ENCODE data around the gene TNFRSF19.
"Not testable (repeated sequence)": the region's sequence is repeated elsewhere in the genome, so short reads cannot be mapped to it uniquely, and the experiment has no call there.

Gene TNFRSF19

DNA sequence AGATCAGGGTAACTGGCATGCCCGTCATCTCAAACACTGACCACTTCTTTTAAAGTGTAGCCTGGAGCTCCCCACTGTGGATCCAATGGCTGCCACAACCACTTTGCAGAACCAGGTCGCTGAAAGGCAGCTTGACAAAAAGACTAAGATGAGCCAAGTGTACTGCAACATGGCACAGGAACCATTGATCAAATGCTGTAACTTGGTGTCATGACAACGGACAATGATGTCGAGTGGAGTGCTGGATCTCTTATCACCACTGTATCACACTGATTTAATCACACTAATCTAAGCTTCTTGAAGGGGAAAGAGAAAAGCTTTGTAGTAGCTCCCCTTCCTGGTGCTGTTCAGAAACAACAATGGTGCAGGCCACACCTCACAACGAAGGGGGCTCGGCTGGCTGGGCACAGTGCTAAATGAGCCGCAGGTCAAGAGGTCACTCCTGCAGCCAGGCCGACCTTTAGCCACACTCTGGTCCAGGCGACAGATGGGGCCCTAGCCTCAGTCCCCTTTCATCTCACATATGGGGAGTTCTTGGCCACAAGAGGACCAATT lies 2.2 kb upstream of the TNFRSF19 start:
- DNase-seq (ENCODE audit: low read depth) = no peak

DNA sequence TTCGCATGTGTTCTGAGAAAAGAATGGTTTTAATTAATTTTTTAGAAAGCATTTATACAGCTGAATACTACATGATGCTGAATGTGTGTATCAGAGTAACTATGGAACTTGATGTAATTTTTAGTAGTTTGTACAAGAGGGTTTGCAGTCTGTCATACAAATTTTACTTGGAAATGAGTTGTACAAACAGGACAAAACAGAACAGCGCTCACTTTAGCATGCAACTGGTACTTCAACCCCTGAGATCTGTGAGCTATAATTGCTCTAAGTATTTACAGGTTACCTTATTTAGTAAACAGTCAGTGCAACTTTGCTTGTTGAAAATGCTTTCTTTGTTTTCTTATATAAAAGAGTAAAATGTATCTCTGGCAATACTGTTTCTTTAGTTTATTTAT lies 706 bp downstream of the TNFRSF19 start:
- no peak for DNase-seq (ENCODE audit: low read depth)

DNA sequence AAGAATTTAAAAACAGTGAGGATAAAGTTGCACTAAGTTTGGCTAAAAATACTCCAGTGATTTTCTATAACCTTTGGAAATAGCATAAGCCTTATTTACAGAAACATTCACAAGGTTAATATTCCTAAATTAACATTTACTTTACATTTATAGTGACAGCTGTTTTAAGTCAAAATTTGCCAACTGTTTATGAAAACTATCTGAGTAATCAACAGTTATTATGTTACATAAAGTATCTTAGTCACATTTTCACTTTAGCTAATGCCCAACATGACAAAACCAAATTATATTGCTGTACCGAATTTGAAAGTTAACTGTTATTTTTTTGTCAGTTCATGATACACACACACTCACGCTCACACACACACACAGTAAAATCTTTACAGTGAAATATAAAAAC lies 1.2 kb downstream of the TNFRSF19 start:
- no peak for DNase-seq (ENCODE audit: low read depth)

- no peak for DNase-seq (ENCODE audit: low read depth)
These were observed 2.6 kb downstream of the TNFRSF19 start for GRCh38 chr13:23572836-23573235.

DNA sequence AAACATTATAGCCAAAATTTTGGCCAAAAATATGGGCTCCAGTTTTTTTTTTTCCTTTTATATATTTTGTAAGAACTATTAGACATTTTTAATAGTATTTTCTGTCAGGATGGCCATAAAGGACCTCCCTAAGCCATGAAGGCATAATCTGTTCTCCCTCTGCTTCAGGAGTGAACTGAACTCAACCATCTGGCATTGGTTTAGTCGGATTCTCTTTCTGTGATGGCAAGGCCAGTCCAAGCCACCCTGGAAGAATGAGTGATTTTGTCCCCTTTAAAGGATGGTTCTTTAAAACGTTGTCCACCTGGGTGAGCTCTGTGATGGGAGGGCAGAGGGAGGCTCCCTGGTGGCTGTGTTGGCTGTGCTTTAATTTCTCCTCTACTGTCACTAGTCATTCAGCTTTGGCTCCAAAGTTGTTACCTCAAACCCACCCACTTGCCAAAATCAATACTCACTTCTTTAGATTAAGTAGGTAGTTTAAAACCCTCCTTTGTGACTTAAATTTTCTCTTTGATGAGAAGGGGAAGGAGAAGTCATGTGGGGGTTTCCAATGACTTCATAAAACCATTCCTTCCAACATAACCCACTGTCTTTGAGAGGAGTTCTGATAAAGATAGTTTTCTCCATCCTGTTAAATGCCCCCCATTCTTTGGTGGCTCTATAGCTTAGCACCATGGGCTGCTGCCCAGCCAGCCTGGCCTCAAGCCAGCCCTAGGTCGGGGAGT lies 4.4 kb downstream of the TNFRSF19 start:
- no peak for DNase-seq (ENCODE audit: low read depth)

- no peak for DNase-seq (ENCODE audit: low read depth)
These were observed 5.4 kb downstream of the TNFRSF19 start for GRCh38 chr13:23575632-23576031.

DNA sequence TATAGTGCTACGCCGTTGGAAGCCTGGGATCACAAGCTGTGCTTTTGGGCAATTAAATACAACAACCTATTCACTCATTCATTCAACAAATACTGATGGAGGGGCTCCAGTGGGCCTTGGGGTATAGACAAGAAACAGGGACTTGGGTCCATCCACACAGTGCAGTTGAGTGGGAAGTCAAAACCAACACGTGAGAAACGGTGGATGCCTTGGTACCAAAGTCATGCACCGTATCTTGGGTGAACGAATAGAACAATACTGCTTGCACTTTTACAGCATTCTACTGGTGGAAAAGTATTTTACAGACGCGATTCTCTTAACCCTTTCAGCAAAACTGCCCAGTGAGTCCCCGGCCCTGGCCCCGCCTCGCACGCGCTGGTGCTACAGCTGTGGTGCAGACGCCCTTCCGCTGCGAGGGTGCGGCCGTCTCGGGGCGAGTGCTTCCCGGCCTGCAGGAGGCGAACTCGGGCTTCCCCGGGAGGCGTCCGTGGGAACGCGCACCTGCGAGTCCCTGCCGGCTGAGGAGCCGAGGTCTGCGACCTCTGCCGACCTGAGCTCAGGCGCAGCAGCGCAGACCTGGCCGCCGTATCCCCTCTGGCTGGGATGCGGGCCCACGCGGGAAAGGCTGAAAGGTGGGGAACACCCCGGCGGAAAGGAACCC lies 8.3 kb downstream of the TNFRSF19 start:
- no peak for DNase-seq (ENCODE audit: low read depth)

DNA sequence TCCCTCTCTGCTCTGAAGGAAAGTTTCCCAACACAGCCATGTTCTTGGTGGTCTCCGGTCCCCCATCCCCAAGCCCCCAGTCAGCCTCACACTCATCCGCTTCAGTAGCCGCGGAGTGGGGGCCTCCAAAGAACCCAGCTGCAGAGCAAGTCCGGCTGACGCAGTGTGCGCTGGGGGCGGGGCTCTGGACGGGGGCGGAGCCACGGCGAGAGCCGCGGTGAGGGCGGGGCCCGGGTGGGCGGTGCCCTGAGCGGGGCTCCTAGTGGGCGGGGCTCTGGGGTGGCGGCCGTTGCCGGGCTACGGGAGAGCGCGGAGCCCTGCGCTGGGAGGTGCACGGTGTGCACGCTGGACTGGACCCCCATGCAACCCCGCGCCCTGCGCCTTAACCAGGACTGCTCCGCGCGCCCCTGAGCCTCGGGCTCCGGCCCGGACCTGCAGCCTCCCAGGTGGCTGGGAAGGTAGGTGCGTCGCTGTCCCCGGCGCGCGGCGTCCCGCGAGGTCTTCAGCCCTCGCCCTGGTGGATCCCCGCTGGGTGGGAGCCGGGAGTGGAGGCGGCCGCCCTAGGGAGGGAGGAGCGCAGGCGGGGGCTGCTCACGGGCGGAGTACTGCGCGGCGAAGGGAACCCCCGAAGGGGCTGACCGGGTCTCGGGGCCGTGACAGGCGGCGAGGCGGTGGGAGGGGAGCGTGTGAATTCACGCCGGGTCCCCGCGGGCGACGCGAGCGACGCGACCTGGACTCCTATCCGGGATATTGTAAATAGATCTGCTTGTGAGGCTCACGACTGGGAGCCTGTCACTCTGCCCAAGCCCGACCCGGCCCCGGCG lies 9.1 kb downstream of the TNFRSF19 start:
- no peak for DNase-seq (ENCODE audit: low read depth)

- DNase-seq (ENCODE audit: low read depth) = no peak
These were observed 9.9 kb downstream of the TNFRSF19 start for GRCh38 chr13:23579896-23580683.

GRCh38 chr13:23580684-23581060 lies 10.5 kb downstream of the TNFRSF19 start:
- DNase-seq (ENCODE audit: low read depth) = no peak

- DNase-seq (ENCODE audit: low read depth) = no peak
These were observed 13.3 kb downstream of the TNFRSF19 start for GRCh38 chr13:23583491-23583890.

GRCh38 chr13:23584275-23584674 lies 14.1 kb downstream of the TNFRSF19 start:
- DNase-seq (ENCODE audit: low read depth) = no peak

- DNase-seq (ENCODE audit: low read depth) = no peak
These were observed 16.1 kb downstream of the TNFRSF19 start for GRCh38 chr13:23586336-23586735.

GRCh38 chr13:23588666-23589065 lies 18.5 kb downstream of the TNFRSF19 start:
- no peak for DNase-seq (ENCODE audit: low read depth)

- DNase-seq (ENCODE audit: low read depth) = no peak
These were observed 22.4 kb downstream of the TNFRSF19 start for GRCh38 chr13:23592596-23592995.

DNA sequence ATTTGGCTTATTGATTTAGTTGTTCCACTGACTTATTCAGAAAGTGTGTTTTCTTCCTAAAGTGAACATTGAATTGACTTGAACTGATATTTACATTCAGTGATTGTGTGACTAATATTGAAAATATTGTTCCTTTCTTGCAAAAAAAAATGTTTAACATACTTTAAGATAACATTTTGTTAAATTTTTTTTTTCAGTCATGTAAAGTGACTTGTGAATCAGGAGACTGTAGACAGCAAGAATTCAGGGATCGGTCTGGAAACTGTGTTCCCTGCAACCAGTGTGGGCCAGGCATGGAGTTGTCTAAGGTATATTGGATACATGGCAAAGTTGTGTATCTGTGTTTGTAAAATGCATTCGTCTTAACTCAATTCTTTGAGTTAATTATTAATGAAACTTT lies 22.9 kb downstream of the TNFRSF19 start:
- no peak for DNase-seq (ENCODE audit: low read depth)

GRCh38 chr13:23594290-23594689 lies 24.1 kb downstream of the TNFRSF19 start:
- not testable (repeated sequence) for DNase-seq (ENCODE audit: low read depth)

GRCh38 chr13:23598369-23598768 lies 28.2 kb downstream of the TNFRSF19 start:
- DNase-seq (ENCODE audit: low read depth) = no peak

GRCh38 chr13:23599083-23599925 lies 29.1 kb downstream of the TNFRSF19 start:
- no peak for DNase-seq (ENCODE audit: low read depth)

- DNase-seq (ENCODE audit: low read depth) = no peak
These were observed 29.9 kb downstream of the TNFRSF19 start for GRCh38 chr13:23600100-23600499.

DNA sequence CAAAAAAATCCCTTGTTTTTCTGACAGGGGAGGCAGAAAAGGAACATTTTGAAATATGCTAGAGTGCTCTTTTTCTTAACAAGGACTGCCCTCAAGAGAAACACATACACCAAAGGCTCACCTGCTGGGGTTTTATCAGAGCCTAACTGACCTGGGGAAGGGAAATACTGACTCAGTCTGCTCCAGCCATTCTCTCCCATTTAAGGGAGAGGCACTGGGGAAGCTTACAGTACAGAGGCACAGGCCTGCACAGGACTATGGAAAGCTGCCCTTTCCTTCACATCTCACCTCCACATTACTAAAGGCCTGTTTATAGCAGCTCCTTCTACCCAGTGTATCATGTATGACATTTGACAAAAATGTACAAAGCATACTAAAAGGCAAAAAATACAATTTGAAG lies 30.3 kb downstream of the TNFRSF19 start:
- no peak for DNase-seq (ENCODE audit: low read depth)

Measured in GM04503 (cell line).